ENCODE measurements around the gene C1orf35.

DNA sequence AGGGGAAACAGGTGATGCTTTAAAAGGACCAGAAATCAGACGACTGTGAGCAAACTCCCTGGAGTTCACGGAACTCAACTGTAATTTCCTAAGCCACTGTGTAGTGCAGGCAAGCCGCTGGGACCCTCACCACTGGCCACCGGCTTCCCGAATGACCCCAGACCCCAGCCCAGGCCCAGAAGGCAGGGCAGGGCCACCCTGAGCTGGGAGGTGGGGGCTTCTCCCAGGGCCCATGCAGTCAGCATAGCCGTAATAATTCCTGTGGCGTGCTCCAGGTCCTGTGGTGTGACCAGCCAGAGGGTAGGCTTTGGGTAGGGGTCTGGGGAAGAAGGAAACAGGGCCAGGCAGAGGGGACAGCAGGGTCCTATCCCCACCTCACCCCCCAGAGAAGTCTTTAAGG is 24.1 kb downstream of the C1orf35 start:
- TF ChIP-seq, protein P1, sequence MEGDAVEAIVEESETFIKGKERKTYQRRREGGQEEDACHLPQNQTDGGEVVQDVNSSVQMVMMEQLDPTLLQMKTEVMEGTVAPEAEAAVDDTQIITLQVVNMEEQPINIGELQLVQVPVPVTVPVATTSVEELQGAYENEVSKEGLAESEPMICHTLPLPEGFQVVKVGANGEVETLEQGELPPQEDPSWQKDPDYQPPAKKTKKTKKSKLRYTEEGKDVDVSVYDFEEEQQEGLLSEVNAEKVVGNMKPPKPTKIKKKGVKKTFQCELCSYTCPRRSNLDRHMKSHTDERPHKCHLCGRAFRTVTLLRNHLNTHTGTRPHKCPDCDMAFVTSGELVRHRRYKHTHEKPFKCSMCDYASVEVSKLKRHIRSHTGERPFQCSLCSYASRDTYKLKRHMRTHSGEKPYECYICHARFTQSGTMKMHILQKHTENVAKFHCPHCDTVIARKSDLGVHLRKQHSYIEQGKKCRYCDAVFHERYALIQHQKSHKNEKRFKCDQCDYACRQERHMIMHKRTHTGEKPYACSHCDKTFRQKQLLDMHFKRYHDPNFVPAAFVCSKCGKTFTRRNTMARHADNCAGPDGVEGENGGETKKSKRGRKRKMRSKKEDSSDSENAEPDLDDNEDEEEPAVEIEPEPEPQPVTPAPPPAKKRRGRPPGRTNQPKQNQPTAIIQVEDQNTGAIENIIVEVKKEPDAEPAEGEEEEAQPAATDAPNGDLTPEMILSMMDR (IDR thresholded peaks at IDR 0.05) = no peak
- TF ChIP-seq POLR2AphosphoS5 (IDR thresholded peaks at IDR 0.05; ENCODE audit: low read depth, low read length) (no peak), SIN3A (IDR thresholded peaks at IDR 0.05; ENCODE audit: borderline replicate concordance, insufficient read depth, low read depth, low read length) (no peak)
- TF ChIP-seq, protein P2, sequence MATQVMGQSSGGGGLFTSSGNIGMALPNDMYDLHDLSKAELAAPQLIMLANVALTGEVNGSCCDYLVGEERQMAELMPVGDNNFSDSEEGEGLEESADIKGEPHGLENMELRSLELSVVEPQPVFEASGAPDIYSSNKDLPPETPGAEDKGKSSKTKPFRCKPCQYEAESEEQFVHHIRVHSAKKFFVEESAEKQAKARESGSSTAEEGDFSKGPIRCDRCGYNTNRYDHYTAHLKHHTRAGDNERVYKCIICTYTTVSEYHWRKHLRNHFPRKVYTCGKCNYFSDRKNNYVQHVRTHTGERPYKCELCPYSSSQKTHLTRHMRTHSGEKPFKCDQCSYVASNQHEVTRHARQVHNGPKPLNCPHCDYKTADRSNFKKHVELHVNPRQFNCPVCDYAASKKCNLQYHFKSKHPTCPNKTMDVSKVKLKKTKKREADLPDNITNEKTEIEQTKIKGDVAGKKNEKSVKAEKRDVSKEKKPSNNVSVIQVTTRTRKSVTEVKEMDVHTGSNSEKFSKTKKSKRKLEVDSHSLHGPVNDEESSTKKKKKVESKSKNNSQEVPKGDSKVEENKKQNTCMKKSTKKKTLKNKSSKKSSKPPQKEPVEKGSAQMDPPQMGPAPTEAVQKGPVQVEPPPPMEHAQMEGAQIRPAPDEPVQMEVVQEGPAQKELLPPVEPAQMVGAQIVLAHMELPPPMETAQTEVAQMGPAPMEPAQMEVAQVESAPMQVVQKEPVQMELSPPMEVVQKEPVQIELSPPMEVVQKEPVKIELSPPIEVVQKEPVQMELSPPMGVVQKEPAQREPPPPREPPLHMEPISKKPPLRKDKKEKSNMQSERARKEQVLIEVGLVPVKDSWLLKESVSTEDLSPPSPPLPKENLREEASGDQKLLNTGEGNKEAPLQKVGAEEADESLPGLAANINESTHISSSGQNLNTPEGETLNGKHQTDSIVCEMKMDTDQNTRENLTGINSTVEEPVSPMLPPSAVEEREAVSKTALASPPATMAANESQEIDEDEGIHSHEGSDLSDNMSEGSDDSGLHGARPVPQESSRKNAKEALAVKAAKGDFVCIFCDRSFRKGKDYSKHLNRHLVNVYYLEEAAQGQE (IDR thresholded peaks at IDR 0.05; ENCODE audit: insufficient read depth in 1 of 2, low read depth in 2 of 2, low read length in 1 of 2) = no peak
